ENCODE data around the gene TMTC4. TPM values are rescaled to one million over a fixed set of nuclear protein-coding genes. Genes with fewer than 3 reads are reported as not detected.

Gene TMTC4
- total and polyA plus RNA-seq, 2 of the 4 experiments (the other 2 are of a cell fraction) = 8.4 to 14.3 TPM

- ATAC-seq (ENCODE audit: low read depth) = no peak
- BruUV-seq (replicated peaks) = no TSS peak
- Histone ChIP-seq H4K5ac (ENCODE audit: low read depth, low read length) (no peak overlapping the region), H2AK5ac (ENCODE audit: low read depth, low read length) (no peak overlapping the region), H2AK9ac (replicated peaks; ENCODE audit: low read depth, low read length, poor library complexity) (no peak overlapping the region), H3K9ac (ENCODE audit: low read depth, low read length) (no peak overlapping the region), H4K91ac (ENCODE audit: insufficient read depth, low read depth, low read length) (no peak overlapping the region), H3K4me1 (ENCODE audit: control insufficient read depth, insufficient read depth, low read length) (no peaks in the 10 kb centered on the region), H3K4ac (ENCODE audit: low read depth, low read length) (no peak overlapping the region), H3K4me3 (ENCODE audit: insufficient read depth, low read depth, low read length) (no peak overlapping the region), H3K27ac (ENCODE audit: insufficient read depth, low read length) (no peak overlapping the region), H3K18ac (ENCODE audit: low read depth, low read length) (no peak overlapping the region), H3K9me1 (ENCODE audit: insufficient read depth, low read length) (no peaks in the 10 kb centered on the region), H2BK120ac (ENCODE audit: low read depth, low read length) (no peak overlapping the region), H2AFZ (replicated peaks; ENCODE audit: low read length, poor library complexity) (no peak overlapping the region), H3K79me1 (ENCODE audit: low read depth in 1 of 2, low read length in 2 of 2) (no peaks in the 10 kb centered on the region), H3K23ac (ENCODE audit: low read depth, low read length) (no peak overlapping the region), H3K4me2 (ENCODE audit: low read depth, low read length) (no peak overlapping the region), H3K36me3 (ENCODE audit: control insufficient read depth, insufficient read depth, low read length) (peaks cover 12% of the 10 kb centered on the region; the same call in 1 of the 2 replicates), H4K8ac (ENCODE audit: low read depth in 2 of 2, low read length in 2 of 2) (no peak overlapping the region), H4K20me1 (ENCODE audit: insufficient read depth, low read length) (no peaks in the 10 kb centered on the region), H2BK5ac (ENCODE audit: low read depth, low read length, poor library complexity, severe bottlenecking) (no peak overlapping the region), H2BK20ac (ENCODE audit: low read depth, low read length) (no peak overlapping the region), H3K27me3 (ENCODE audit: control insufficient read depth, insufficient read depth, low read length) (no peaks in the 10 kb centered on the region), H2BK15ac (ENCODE audit: low read depth, low read length) (no peak overlapping the region), H3K9me3 (ENCODE audit: control insufficient read depth, insufficient read depth, low read length) (no peaks in the 10 kb centered on the region), H3K14ac (replicated peaks; ENCODE audit: low read depth, low read length) (no peak overlapping the region), H3K56ac (ENCODE audit: extremely low read depth, insufficient read depth, low read length) (no peak overlapping the region)
- dilution Hi-C loops (cut with HindIII; ENCODE audit: low sequenced_read_pairs, unreplicated experiment) (no loop called here), in situ Hi-C loops (cut with MboI; ENCODE audit: low sequenced_read_pairs) (no loop called here), intact Hi-C loops (cut with micrococcal nuclease) (no loop called here)
- no peak for TF ChIP-seq POLR2A (IDR thresholded peaks at IDR 0.05; ENCODE audit: low read depth, low read length)
- TF ChIP-seq RFX5 (IDR thresholded peaks at IDR 0.05; ENCODE audit: low read depth, low read length) = no peak
- TF ChIP-seq MXI1 (IDR thresholded peaks at IDR 0.05; ENCODE audit: borderline replicate concordance, low read depth, low read length) = no peak
- TF ChIP-seq, protein P1, sequence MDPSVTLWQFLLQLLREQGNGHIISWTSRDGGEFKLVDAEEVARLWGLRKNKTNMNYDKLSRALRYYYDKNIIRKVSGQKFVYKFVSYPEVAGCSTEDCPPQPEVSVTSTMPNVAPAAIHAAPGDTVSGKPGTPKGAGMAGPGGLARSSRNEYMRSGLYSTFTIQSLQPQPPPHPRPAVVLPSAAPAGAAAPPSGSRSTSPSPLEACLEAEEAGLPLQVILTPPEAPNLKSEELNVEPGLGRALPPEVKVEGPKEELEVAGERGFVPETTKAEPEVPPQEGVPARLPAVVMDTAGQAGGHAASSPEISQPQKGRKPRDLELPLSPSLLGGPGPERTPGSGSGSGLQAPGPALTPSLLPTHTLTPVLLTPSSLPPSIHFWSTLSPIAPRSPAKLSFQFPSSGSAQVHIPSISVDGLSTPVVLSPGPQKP (IDR thresholded peaks at IDR 0.05; ENCODE audit: borderline replicate concordance, low read depth, low read length) = no peak
- TF ChIP-seq FOS (IDR thresholded peaks at IDR 0.05; ENCODE audit: low read depth, low read length) = no peak
- TF ChIP-seq, protein P2, sequence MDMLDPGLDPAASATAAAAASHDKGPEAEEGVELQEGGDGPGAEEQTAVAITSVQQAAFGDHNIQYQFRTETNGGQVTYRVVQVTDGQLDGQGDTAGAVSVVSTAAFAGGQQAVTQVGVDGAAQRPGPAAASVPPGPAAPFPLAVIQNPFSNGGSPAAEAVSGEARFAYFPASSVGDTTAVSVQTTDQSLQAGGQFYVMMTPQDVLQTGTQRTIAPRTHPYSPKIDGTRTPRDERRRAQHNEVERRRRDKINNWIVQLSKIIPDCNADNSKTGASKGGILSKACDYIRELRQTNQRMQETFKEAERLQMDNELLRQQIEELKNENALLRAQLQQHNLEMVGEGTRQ (IDR thresholded peaks at IDR 0.05; ENCODE audit: low read depth, low read length) = no peak
- TF ChIP-seq BHLHE40 (IDR thresholded peaks at IDR 0.05; ENCODE audit: low read depth, low read length) = no peak
- no peak for TF ChIP-seq RCOR1 (IDR thresholded peaks at IDR 0.05; ENCODE audit: insufficient replicate concordance, low read length)
- no peak for TF ChIP-seq NFE2L2 (IDR thresholded peaks at IDR 0.05; ENCODE audit: low read depth, low read length)
- CTCF ChIA-PET = interaction anchor here (0.8 kb wide), 1 partner anchor 514 kb away, joined by 3 read pairs; no protein-coding TSS in a partner anchor
- no CpG with 5 or more reads among the region's 3 CpGs for WGBS, 2 experiments (ENCODE audit: extremely low coverage in 2 of 2, insufficient read length in 1 of 2)
- POLR2A ChIA-PET (ENCODE audit: unreplicated experiment) = no interaction called here
- no peak for DNase-seq
These were observed 66.1 kb downstream of the TMTC4 start for GRCh38 chr13:100608489-100608888.

Data from IMR-90 (cell line).